ENCODE measurements around the gene FMN1.

Gene FMN1

GRCh38 chr15:33211176-33211808 lies 16.8 kb upstream of the FMN1 start:
- Histone ChIP-seq H3K4me3 (no peak overlapping the region), H3K9me3 (no peaks in the 10 kb centered on the region), H3K27me3 (no peaks in the 10 kb centered on the region), H3K27ac (no peak overlapping the region), H3K36me3 (no peaks in the 10 kb centered on the region), H3K4me1 (no peaks in the 10 kb centered on the region)
- no peak for TF ChIP-seq CTCF (IDR thresholded peaks at IDR 0.05)
- intact Hi-C loops (cut with DNase I; ENCODE audit: low total_unique reads), result no loop called here
- DNase-seq, result peak in 1 of 2 donors; percentile 78

- no peak for TF ChIP-seq CTCF (IDR thresholded peaks at IDR 0.05)
- no peaks in the 10 kb centered on the region for H3K4me1 ChIP-seq
- no peak for DNase-seq
- no peaks in the 10 kb centered on the region for H3K27me3 ChIP-seq
- no peak overlapping the region for H3K27ac ChIP-seq
- no peaks in the 10 kb centered on the region for H3K36me3 ChIP-seq
- H3K9me3 ChIP-seq, result no peaks in the 10 kb centered on the region
- H3K4me3 ChIP-seq, result no peak overlapping the region
- intact Hi-C loops (cut with DNase I; ENCODE audit: low total_unique reads), result no loop called here
Measured at GRCh38 chr15:33209575-33210481, 15.3 kb upstream of the FMN1 start.

GRCh38 chr15:33207646-33208045 lies 13.1 kb upstream of the FMN1 start:
- no peak for DNase-seq
- H3K27ac ChIP-seq, result no peak overlapping the region
- H3K4me3 ChIP-seq, result no peak overlapping the region
- intact Hi-C loops (cut with DNase I; ENCODE audit: low total_unique reads), result no loop called here
- no peaks in the 10 kb centered on the region for H3K27me3 ChIP-seq
- H3K4me1 ChIP-seq, result no peaks in the 10 kb centered on the region
- TF ChIP-seq CTCF (IDR thresholded peaks at IDR 0.05), result no peak
- no peaks in the 10 kb centered on the region for H3K9me3 ChIP-seq
- no peaks in the 10 kb centered on the region for H3K36me3 ChIP-seq

- no peak for DNase-seq
- no peak overlapping the region for H3K27ac ChIP-seq
- H3K27me3 ChIP-seq, result no peaks in the 10 kb centered on the region
- no peak overlapping the region for H3K4me3 ChIP-seq
- intact Hi-C loops (cut with DNase I; ENCODE audit: low total_unique reads), result no loop called here
- no peaks in the 10 kb centered on the region for H3K36me3 ChIP-seq
- no peaks in the 10 kb centered on the region for H3K4me1 ChIP-seq
- H3K9me3 ChIP-seq, result no peaks in the 10 kb centered on the region
- TF ChIP-seq CTCF (IDR thresholded peaks at IDR 0.05), result no peak
Measured at GRCh38 chr15:33206366-33206765, 11.9 kb upstream of the FMN1 start.

- no peak for TF ChIP-seq CTCF (IDR thresholded peaks at IDR 0.05)
- H3K4me3 ChIP-seq, result no peak overlapping the region
- intact Hi-C loops (cut with DNase I; ENCODE audit: low total_unique reads), result no loop called here
Measured at GRCh38 chr15:33204926-33205325, 10.4 kb upstream of the FMN1 start.

More at GRCh38 chr15:33204926-33205325, 10.4 kb upstream of the FMN1 start:
- no peak for DNase-seq
- no peaks in the 10 kb centered on the region for H3K9me3 ChIP-seq
- H3K27ac ChIP-seq, result no peak overlapping the region
- no peaks in the 10 kb centered on the region for H3K4me1 ChIP-seq
- H3K36me3 ChIP-seq, result no peaks in the 10 kb centered on the region
- H3K27me3 ChIP-seq, result no peaks in the 10 kb centered on the region
